Stimulated activated CD4-positive, alpha-beta T cell treated with anti-CD3 and anti-CD28 coated beads, Interleukin-12 subunit alpha, Interleukin-12 subunit beta, amount 100 ng/mL, for 48 hours (primary cell): Measurements from ENCODE around the gene SRPRB.

Experiments used
- DNase-seq, 3 donors: peaks; one replicate each; pipeline ENCODE4 v3.0.0-alpha.2; 2020; ENCODE audit warnings: low read depth in 2 of 3, low spot score in 1 of 3

Gene SRPRB, protein sequence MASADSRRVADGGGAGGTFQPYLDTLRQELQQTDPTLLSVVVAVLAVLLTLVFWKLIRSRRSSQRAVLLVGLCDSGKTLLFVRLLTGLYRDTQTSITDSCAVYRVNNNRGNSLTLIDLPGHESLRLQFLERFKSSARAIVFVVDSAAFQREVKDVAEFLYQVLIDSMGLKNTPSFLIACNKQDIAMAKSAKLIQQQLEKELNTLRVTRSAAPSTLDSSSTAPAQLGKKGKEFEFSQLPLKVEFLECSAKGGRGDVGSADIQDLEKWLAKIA

DNA sequence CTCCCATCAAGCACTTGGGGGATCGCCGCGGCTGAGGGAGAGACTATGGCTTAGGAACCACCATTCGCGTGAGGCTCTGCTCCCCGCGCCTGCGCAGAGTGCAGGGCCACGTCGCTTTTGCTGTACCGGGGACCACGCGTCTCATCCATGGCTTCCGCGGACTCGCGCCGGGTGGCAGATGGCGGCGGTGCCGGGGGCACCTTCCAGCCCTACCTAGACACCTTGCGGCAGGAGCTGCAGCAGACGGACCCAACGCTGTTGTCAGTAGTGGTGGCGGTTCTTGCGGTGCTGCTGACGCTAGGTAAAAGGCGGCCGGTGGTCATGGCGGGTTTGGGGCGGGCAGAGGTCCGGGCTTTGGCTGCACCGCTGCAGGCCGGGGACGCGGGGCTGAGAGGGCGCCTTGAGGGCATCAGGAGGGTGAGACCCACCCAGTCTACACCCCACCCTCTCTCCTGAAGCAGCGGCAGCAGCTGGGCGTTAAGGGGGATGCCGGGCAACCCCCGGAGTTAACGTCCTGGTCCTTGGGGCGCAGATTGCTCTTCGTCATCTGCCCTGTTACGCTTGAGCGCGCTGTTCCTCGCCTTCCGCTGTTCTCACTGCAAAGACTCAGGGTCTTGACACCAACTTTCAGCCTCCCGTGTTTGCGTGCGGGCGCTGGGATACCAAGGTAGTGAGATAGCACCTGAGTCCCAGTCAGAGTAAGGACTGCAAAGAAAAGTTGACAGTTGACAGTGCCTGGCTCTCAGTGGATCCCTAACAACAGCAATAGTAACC, at the start of gene SRPRB:
TSS of gene SRPRB (plus strand) at position 114 of the 774 bp plus-strand sequence. CDS start at position 148, 34 bp downstream.
- peak; percentile 90 to 95 (median 95) for DNase-seq

DNA sequence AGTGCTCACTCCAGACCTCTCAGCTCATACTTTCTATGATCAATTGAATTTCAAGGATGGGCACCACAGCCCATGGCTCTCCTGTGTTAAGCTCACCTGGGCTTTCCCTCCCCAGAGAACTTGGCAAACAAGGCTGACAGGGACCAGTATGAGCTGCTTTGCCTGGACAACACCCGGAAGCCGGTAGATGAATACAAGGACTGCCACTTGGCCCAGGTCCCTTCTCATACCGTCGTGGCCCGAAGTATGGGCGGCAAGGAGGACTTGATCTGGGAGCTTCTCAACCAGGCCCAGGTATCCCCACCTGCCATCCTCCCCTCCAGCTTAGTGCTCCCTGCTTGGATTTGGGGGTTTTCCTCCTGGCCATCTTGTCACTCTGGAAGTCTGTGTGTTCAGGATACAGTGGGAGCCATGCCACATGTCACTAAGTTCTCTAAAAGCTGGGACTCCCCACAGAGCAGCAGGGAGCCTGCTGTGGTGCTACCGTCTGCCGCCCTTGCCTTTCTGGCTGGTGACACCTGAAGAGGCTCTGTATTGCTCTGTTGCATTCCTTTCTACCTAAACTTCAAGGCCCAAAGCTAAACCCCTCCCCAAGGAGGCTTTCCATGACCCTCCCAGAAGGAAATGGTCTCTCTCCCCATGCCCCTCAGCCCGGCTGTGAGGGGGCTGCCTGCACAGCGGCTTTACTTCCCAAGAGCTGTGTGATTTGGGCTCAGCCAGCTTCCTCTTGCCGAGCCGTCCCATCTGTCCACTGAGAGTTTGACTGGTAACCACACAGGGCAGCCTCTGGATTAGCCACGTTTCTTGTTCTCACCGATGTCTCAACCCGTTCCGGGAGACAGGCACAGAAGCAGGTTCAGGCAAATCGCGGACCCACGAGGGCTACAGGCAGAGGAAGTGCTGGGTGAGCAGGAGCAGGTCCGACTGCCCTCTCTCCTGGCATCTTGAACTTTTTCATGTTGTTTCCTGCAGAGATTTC, 48.6 kb upstream of the SRPRB start:
- no peak for DNase-seq

DNA sequence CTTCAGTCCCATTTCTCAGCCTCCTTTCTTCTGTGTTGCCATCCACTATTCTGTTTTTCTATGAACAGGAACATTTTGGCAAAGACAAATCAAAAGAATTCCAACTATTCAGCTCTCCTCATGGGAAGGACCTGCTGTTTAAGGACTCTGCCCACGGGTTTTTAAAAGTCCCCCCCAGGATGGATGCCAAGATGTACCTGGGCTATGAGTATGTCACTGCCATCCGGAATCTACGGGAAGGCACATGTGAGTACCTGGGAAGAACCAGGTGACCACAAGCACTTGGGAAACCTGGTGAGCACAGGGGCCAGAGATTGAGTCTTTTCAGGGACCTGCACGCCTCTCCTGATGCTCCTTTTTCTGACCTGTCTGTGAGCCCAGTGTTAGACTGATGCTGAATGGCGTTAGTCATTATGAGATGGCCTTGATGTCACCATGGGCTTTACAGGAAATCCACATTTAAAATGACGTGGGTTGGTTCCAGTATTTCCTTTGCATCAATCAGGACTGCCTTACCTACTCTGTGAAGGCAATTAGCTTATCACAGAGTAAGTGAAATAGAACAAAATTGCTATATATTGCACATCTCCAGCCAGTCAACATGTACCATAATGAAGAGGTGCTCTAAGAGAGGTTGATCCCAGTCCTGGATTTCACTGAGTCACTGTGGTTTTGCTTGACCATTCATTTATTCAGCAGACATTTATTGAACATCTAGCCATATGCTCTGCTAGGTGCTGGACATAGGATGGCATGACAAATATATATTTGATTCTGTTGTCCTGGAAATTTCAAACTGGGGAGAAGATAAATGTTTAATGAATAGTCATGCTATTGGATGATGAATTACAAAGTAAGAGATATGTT, 47.7 kb upstream of the SRPRB start:
- no peak for DNase-seq

DNA sequence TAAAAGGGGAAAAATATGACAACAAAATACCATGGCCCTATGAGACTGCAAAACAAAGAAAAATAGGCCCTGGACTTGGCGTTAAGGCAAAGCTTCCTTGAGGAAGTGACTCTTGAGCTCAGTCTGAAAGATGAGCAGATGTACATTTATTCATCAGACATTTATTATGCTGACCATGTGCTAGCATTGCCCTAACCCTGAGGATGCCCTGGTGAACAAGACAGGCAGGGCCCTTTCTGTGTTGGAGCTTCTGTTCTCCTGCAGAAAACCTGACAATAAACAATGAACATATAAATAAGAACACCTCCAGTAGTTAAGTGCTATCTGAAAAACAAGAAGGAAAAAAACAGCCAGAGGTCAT, 47.1 kb upstream of the SRPRB start:
- DNase-seq, result no peak

DNA sequence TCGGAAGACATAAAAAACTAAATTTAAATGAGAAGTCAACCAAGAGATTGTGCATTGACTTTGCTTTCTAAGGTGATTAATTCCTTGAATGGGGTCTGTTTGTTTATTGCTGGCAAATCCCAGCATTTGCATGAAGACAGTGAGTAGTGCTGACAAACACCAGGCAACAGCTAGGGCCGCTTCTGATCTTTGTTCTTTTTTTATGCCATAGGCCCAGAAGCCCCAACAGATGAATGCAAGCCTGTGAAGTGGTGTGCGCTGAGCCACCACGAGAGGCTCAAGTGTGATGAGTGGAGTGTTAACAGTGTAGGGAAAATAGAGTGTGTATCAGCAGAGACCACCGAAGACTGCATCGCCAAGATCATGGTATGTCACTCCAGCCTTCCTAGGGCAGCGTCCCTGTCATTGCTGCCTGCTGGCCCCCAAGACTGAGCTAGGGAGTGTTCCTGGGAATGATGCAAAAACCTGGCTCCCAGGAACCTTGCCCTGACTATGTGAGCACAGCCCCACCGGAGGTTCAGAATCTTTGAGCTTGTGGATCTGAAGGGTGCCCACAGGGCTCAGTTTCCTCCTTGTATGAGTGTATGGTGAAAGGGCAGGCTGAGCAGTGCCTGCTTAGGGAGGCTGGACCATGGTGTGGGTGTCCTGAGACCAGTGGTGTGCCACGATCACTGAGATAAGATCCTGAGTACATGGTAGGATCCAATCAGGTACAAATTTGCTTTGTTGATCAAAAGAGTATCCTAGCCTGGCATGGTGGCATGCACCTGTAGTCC, 46.5 kb upstream of the SRPRB start:
- no peak for DNase-seq

DNA sequence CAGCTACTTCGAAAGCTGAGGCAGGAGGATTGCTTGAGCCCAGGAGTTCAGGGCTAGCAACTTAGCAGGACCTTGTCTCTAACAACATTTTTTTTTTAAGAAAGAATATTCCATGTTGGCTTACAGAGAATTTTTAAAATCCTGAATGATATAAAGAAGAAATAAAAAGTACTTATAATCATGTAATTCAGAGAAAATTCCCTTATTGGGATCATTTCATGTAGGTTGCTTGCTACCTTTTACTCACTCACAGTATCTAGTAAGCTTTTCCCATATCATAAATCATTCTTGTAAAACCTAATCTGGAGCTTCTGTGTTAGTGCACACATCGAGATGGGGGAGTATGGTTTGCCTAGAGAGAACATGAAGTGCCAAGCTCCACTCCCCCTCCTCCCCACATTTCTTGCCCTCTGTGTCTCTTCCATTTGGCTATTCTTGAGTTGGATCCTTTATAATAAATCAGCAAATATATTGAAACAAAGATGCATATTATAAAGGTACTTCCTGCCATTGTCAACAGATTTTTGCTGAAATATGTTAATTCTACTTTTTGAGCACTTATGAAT, 45.8 kb upstream of the SRPRB start:
- DNase-seq, result no peak

DNA sequence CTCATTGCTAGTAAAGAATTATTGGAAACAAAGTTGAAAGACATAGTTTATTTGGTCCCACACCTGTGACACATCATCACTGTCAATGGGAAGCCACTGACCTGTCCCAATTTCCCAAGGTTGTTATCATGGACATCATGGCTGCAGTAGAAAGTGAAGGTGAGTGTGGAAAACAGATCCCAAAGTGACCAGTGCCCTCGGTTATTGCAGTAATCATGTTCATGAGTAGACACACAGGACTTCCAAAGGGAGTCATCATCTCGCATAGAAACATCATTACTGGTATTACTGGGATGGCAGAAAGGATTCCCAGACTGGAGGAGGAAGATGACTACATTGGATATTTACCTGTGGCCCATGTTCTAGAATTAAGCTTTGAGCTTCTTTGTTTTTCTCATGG, 44.7 kb upstream of the SRPRB start:
- DNase-seq, result no peak

DNA sequence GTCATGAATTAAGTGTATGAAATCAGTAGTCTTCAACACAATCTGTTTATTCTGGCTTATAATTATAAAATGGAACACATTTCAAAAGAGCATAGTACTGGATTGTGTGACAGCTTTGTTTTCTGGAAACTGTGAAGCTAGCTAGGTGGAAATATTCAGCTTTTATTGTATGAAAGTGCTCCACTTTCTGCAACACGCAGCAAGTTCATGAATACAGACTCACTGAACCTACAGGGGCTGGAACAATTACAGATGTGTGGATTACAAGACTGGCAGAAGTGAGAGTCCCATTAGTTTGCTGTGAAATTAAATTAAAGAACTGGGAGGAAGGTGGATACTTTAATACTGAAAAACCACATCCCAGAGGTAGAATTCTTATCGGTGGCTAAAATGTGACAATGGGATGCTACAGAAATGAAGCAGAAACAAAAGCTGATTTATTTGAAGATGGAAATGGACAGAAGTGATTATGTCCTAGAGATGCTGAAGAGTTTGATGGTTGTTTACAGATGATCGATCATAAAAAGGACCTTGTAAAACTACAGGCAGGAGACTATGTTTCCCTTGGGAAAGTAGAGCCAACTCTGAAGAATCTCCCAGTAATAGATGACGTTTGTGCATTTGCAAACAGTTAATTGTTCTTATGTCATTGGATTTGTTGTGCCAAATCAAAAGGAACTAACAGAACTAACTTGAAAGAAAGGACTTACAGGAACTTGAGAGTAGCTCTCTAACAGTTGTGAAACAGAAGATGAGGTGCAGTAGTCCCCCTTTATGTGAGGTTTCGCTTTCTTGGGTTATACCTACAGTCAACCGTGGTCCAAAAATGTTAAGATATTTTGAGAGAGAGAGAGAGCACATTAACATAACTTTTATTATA, 43.8 kb upstream of the SRPRB start:
- DNase-seq, result no peak

DNA sequence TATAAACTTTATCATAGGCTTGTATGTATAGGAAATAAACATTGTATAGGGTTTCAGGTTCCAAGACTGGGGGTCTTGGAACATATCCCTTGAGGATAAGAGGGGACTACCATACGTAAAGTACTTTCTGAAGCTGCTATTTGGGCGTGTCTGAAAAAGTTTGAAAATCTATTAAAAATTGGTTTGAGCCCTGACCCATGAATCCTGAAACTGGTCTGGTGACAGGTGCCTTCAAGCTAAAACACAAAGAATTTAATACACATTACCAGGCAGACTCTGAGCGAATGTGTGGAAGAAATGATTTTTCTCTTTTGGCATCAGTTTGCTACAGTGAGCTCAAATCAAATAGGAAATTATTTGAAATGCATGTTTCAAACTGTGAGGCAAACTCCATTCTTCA, 43.1 kb upstream of the SRPRB start:
- no peak for DNase-seq

DNA sequence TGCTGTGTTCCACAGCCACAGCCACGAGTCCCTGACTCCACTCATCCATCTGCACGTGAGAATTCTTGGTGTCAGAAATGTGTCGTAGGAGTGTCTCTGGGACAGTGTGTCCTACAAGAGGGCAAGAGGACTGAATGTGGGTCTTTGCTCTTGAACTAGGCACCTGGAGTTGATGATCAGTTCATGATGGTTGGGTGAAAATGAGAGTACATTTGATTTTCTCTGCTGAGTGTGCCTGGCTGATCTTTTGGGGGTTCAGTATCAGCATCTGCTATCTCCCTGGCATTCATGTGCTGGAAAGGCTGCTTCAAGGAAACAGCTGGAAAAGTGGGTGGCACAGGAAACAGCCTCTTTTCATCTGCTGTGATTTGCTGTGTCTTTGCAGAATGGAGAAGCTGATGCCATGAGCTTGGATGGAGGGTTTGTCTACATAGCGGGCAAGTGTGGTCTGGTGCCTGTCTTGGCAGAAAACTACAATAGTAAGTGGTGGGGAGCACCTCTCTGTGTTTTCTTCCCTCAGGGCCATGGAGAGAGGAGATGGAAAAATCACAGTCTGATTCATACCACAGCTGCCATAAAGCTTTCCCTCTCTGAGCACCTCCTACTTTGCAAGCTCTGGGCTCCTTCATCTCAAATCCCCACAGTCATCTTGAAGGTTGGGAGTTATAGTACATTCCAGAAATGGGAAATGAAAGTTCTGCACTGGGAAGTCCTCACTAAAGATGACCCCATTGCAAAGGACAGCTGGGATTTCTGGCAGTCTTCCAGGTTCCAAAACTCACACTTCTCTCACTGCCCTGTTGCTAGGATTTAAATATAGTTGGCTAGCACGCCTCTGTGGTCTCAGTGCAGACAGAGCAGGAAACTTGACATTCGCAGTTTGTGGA, 41.6 kb upstream of the SRPRB start:
- DNase-seq, result no peak

DNA sequence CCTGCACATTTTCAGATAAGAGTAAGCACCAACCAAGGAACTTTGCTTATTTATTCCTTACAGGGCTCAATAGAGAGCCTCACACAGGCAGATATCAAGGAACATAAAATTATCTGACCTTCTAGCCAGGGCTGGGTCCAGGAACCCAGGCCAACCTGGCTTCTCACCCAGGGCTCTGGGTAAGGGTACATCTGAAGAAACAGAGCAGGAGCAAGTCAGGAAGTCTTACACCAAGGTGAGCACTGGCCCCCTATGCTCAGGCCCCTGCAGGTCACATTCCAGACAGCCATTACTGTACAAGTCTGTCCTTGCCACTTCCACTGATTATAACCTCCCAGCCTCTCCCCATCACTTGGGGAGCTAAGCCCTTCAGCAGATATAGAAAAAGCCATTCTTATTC, 40.4 kb upstream of the SRPRB start:
- DNase-seq, result no peak

DNA sequence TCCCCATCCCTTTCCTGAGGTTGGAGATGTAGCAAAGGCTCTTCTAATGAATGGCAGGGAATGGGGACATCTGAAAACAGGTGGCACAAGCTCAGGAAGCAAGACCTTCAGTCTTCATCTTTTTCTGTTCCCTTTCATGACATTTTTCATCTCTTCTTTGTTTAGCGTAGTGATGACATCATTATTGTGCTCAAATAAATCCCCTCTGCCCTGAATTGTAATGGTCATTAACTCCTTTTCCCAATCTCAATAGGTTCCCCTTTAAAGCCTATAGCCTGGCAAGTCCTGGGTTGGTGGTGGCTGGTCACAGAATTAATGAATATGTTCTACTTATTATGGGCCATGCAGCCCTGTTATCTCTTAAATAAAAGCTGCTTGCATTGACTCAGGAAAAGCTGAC, 38.0 kb upstream of the SRPRB start:
- DNase-seq, result no peak

DNA sequence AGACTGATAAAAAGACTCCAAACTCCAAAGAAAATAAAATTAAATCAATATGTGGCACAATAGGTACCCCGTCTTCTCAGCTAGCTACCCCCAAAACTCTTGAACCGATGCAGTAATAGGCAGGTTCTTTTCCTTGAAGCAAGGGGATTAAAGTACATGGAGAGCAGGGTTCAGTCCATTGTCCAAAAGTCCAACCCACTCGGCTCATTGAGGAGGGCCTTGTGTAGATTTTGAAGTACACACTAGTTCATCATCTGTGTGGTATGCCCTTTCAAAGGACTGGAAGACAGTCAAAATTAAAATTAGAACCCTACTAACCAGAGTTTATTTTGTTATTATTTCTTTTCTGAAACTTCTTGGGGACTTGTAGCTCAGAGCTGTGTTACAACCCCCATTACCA, 36.1 kb upstream of the SRPRB start:
- DNase-seq, result no peak

DNA sequence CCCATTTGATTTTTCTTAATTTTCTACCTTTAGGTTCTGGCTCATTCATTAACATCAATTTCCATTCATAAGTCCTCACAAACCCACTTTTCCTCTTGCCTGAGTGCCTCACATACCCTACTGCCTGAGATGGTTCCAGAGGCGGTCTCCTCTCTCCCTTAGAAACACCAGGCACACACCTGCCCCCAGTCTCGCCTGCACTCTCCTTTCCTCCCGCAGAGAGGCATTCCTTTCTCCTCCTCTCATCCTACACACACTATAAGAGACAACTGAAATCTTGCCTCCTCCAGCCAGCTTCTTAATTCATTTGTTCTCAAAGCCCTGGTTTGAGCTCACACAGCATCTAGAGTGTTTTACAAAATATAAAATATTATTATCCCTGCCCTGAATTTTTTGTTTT, 31.9 kb upstream of the SRPRB start:
- no peak for DNase-seq

DNA sequence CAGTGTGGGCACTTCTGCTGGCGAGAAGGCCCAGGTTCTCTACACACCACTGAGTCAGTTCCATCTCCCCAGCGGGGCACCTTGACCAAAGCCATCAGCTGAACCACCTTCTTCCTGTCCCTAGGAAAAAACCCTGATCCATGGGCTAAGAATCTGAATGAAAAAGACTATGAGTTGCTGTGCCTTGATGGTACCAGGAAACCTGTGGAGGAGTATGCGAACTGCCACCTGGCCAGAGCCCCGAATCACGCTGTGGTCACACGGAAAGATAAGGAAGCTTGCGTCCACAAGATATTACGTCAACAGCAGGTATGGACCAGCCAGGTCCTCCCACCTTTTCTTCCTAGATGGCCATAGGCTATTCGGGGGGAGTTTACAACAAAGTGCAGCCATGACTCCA, 30.3 kb upstream of the SRPRB start:
- no peak for DNase-seq

DNA sequence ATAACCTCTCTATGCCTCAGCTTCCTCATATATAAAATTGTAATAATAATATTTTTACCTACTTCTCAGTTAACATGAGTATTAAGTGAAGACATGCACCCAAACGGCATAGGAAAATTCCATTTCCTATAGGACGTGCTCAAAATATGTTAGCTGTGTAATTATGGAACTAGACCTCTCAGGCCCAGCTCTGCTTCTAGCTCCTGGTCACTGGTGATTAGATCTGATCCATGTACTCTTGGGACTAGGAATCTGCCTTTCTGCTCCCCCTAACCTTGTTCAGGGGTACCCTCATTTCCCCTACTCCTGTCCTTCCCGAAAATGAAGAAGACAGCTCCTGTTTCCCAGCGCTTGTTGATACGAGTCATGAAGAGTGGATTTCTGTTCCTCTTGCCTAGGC, 29.8 kb upstream of the SRPRB start:
- DNase-seq, result no peak

DNA sequence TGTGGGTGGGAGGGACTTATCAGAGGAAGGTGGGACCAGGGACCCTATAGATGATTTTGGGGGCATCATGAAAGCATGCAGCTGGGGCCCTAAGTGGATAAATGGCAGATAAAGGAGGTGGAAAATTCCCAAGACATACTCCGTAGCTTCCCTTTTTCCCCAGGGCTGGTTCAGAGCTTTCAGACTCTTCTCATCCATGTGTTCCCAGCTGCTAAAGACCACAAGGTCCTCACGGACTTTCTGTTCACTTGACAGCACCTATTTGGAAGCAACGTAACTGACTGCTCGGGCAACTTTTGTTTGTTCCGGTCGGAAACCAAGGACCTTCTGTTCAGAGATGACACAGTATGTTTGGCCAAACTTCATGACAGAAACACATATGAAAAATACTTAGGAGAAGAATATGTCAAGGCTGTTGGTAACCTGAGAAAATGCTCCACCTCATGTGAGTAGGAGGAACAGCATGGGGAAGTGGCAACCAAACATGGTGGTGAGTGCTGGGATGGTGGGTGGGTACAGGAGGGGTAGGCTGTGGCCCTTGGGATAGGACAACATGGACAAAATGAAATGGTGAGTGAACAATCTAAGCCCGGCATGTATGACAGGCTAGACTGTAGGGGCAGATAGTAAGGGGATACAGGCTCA, 28.7 kb upstream of the SRPRB start:
- no peak for DNase-seq
